H1 (cell line): Measurements from ENCODE around the gene CTTNBP2. TPM values are rescaled to one million over a fixed set of nuclear protein-coding genes. Genes with fewer than 3 reads are reported as not detected.

ENCODE experiments used
- CTCF ChIA-PET: fragments of 300-600 bp; sonication (Branson Sonifier 250); formaldehyde crosslinking; loops from one replicate; lab custom pipeline; 2021; ENCODE audit not compliant: partially characterized antibody; lab: Charles Lee
- POLR2A ChIA-PET: fragments of 300-600 bp; sonication (Branson Sonifier 250); formaldehyde crosslinking; loops from one replicate; lab custom pipeline; 2021; ENCODE audit warnings: inconsistent platforms; ENCODE audit not compliant: partially characterized antibody; lab: Charles Lee
- DNase-seq, 2 experiments: peaks; one replicate each; pipeline versions ENCODE4 v3.0.0 to v3.0.0-alpha.2; 2010 to 2022; ENCODE audit warnings: low spot score in 2 of 2, low read depth in 1 of 2, mixed read lengths in 1 of 2
- FAIRE-seq: peaks from 2 replicates; lab custom pipeline; 2011; peaks lifted over from hg19 to GRCh38; lab: Jason Lieb, UNC
- H2AFZ ChIP-seq: 2 replicates; pipeline ENCODE4 v1.8.1; 2012; ENCODE audit warnings: low read length, inconsistent platforms
- H2AK5ac ChIP-seq: 2 replicates; pipeline ENCODE4 v1.6.1; 2013; ENCODE audit warnings: low read depth, low read length
- H2BK120ac ChIP-seq: replicated peaks from 2 replicates; pipeline ENCODE3; 2013; ENCODE audit warnings: low read depth, low read length, inconsistent platforms
- H2BK12ac ChIP-seq: 2 replicates; pipeline ENCODE4 v1.6.1; 2013; ENCODE audit warnings: low read depth, low read length
- H2BK15ac ChIP-seq: 2 replicates; pipeline ENCODE4 v1.6.1; 2013; ENCODE audit warnings: low read length
- H2BK20ac ChIP-seq: 2 replicates; pipeline ENCODE4 v1.6.1; 2013; ENCODE audit warnings: low read length
- H2BK5ac ChIP-seq: 2 replicates; pipeline ENCODE4 v1.6.1; 2013; ENCODE audit warnings: low read depth, low read length
- H3K14ac ChIP-seq: 2 replicates; pipeline ENCODE4 v1.6.1; 2013; ENCODE audit warnings: inconsistent platforms; ENCODE audit not compliant: insufficient read length
- H3K18ac ChIP-seq: 2 replicates; pipeline ENCODE4 v1.6.1; 2013; ENCODE audit warnings: low read length; ENCODE audit errors: extremely low read depth
- H3K23ac ChIP-seq: 2 replicates; pipeline ENCODE4 v1.6.1; 2013; ENCODE audit warnings: inconsistent platforms; ENCODE audit not compliant: insufficient read length
- H3K23me2 ChIP-seq: 2 replicates; pipeline ENCODE4 v1.6.1; 2013; ENCODE audit warnings: low read depth, low read length
- H3K27ac ChIP-seq: 2 replicates; pipeline ENCODE4 v1.6.1; 2011; ENCODE audit warnings: low read depth, low read length, inconsistent platforms
- H3K27me3 ChIP-seq, 4 experiments: replicated peaks in 1 of 4; 1 replicate in 1 of 4; 2 replicates in 3 of 4; pipeline versions ENCODE4 v1.6.1 to v1.8.1; 2011 to 2013; ENCODE audit warnings: low read length in 3 of 4, mild to moderate bottlenecking in 3 of 4, inconsistent platforms in 2 of 4, mixed read lengths in 2 of 4, moderate library complexity in 1 of 4; ENCODE audit not compliant: control insufficient read depth in 3 of 4, insufficient read depth in 3 of 4; ENCODE audit errors: extremely low read depth in 1 of 4
- H3K36me3 ChIP-seq, 4 experiments: 2 replicates each; pipeline versions ENCODE4 v1.6.1 to v1.8.1; 2011 to 2013; ENCODE audit warnings: mild to moderate bottlenecking in 4 of 4, low read length in 3 of 4, moderate library complexity in 2 of 4, control low read depth in 1 of 4, inconsistent platforms in 1 of 4; ENCODE audit not compliant: insufficient read depth in 4 of 4, control insufficient read depth in 2 of 4
- H3K4ac ChIP-seq: replicated peaks from 2 replicates; pipeline ENCODE3; 2013; ENCODE audit warnings: low read length, low read depth, mixed read lengths, inconsistent platforms; ENCODE audit not compliant: insufficient read length
- H3K4me1 ChIP-seq, 4 experiments: replicated peaks in 1 of 4; 1 replicate in 1 of 4; 2 replicates in 3 of 4; pipeline versions ENCODE4 v1.6.1 to v1.8.1; 2011 to 2013; ENCODE audit warnings: low read length in 3 of 4, inconsistent platforms in 2 of 4, mixed read lengths in 1 of 4; ENCODE audit not compliant: insufficient read depth in 4 of 4, control insufficient read depth in 3 of 4
- H3K4me2 ChIP-seq, 2 experiments: 2 replicates each; pipeline versions ENCODE4 v1.6.1 to v1.8.1; 2011 to 2013; ENCODE audit warnings: low read depth in 2 of 2, low read length in 2 of 2, control low read depth in 1 of 2, inconsistent platforms in 1 of 2, mild to moderate bottlenecking in 1 of 2; ENCODE audit not compliant: insufficient read depth in 1 of 2
- H3K4me3 ChIP-seq, 4 experiments: fragments of 200-600, 300-600 bp in 1 of 4; sonication (generic), shearing (Covaris generic), sonication (Bioruptor Twin) in 1 of 4; 2 replicates each; pipeline versions ENCODE4 v1.5.1 to v1.8.1; 2011 to 2016; ENCODE audit warnings: low read length in 4 of 4, low read depth in 3 of 4, control low read depth in 2 of 4, inconsistent platforms in 2 of 4, mild to moderate bottlenecking in 2 of 4, mixed read lengths in 1 of 4, moderate library complexity in 1 of 4; ENCODE audit not compliant: insufficient read depth in 2 of 4; ENCODE audit errors: extremely low read depth in 1 of 4
- H3K56ac ChIP-seq: replicated peaks from 2 replicates; pipeline ENCODE3; 2013; ENCODE audit warnings: low read depth, mild to moderate bottlenecking, mixed read lengths, low read length, inconsistent platforms; ENCODE audit not compliant: insufficient read length
- H3K79me1 ChIP-seq: 2 replicates; pipeline ENCODE4 v1.6.1; 2013; ENCODE audit warnings: low read depth, low read length, control low read depth
- H3K79me2 ChIP-seq, 2 experiments: 2 replicates each; pipeline versions ENCODE4 v1.6.1 to v1.8.1; 2012 to 2013; ENCODE audit warnings: low read length in 2 of 2, mild to moderate bottlenecking in 2 of 2, inconsistent platforms in 1 of 2; ENCODE audit not compliant: insufficient read depth in 2 of 2, control insufficient read depth in 1 of 2
- H3K9ac ChIP-seq, 4 experiments: replicated peaks in 1 of 4; 1 replicate in 1 of 4; 2 replicates in 3 of 4; pipeline versions ENCODE4 v1.6.1 to v1.8.1; 2011 to 2013; ENCODE audit warnings: low read depth in 3 of 4, low read length in 3 of 4, control low read depth in 2 of 4, mild to moderate bottlenecking in 2 of 4, moderate library complexity in 2 of 4, inconsistent platforms in 1 of 4; ENCODE audit errors: extremely low read depth in 1 of 4
- H3K9me3 ChIP-seq, 2 experiments: 2 replicates each; pipeline versions ENCODE4 v1.6.1 to v1.8.1; 2012 to 2013; ENCODE audit warnings: mild to moderate bottlenecking in 2 of 2, moderate library complexity in 2 of 2, control low read depth in 1 of 2, inconsistent platforms in 1 of 2, low read depth in 1 of 2, low read length in 1 of 2, mixed read lengths in 1 of 2; ENCODE audit not compliant: insufficient read depth in 2 of 2
- H4K20me1 ChIP-seq, 2 experiments: replicated peaks in 1 of 2; 2 replicates each; pipeline versions ENCODE3 to v1.8.1; 2011 to 2013; ENCODE audit warnings: inconsistent platforms in 2 of 2, low read length in 2 of 2, mild to moderate bottlenecking in 1 of 2; ENCODE audit not compliant: insufficient read depth in 2 of 2, control insufficient read depth in 1 of 2
- H4K5ac ChIP-seq: 2 replicates; pipeline ENCODE4 v1.6.1; 2013; ENCODE audit warnings: low read length, low read depth, mixed read lengths, inconsistent platforms; ENCODE audit not compliant: insufficient read length
- H4K8ac ChIP-seq: 2 replicates; pipeline ENCODE4 v1.8.0; 2013; ENCODE audit warnings: mild to moderate bottlenecking, moderate library complexity, low read length, inconsistent platforms; ENCODE audit not compliant: insufficient read depth; ENCODE audit errors: extremely low read depth
- H4K91ac ChIP-seq: replicated peaks from 2 replicates; pipeline ENCODE3; 2013; ENCODE audit warnings: low read length, mixed read lengths, inconsistent platforms; ENCODE audit not compliant: insufficient read length
- CTBP2 ChIP-seq: IDR thresholded peaks from 2 replicates; pipeline ENCODE4 v1.7.0; 2011; ENCODE audit warnings: borderline replicate concordance, mild to moderate bottlenecking, moderate library complexity, mixed read lengths, low read length; ENCODE audit not compliant: insufficient read depth, insufficient read length
- NANOG ChIP-seq: IDR thresholded peaks from 2 replicates; pipeline ENCODE4 v1.6.1; 2011; ENCODE audit warnings: low read length, low read depth, mild to moderate bottlenecking, inconsistent platforms; ENCODE audit not compliant: insufficient read depth, poor library complexity, severe bottlenecking
- POLR2AphosphoS5 ChIP-seq: IDR thresholded peaks from 2 replicates; pipeline ENCODE4 v1.6.1; 2011; ENCODE audit warnings: low read depth, low read length
- SRF ChIP-seq: IDR thresholded peaks from 2 replicates; pipeline ENCODE4 v1.6.1; 2011; ENCODE audit warnings: mild to moderate bottlenecking, low read depth, low read length, moderate library complexity
- TCF12 ChIP-seq: IDR thresholded peaks from 2 replicates; pipeline ENCODE4 v1.6.1; 2011; ENCODE audit warnings: low read depth, mild to moderate bottlenecking, low read length
- TEAD4 ChIP-seq: IDR thresholded peaks from 2 replicates; pipeline ENCODE4 v1.6.1; 2012; ENCODE audit warnings: low read depth, low read length, inconsistent platforms, mixed read lengths
- USF2 ChIP-seq: IDR thresholded peaks from 2 replicates; pipeline ENCODE4 v1.6.1; 2011; ENCODE audit warnings: low read length, improper control_type of control experiment
- WGBS, 2 experiments: shearing (Covaris generic) in 1 of 2; methylation state at CpG; one replicate each; pipeline versions ENCODE4 v1.1.6 to v1.1.7; 2013 to 2015; ENCODE audit warnings: low lambda C conversion rate in 2 of 2, mixed read lengths in 2 of 2, inconsistent platforms in 1 of 2, low coverage in 1 of 2, missing lambda C conversion rate in 1 of 2; ENCODE audit not compliant: insufficient replicate concordance in 2 of 2, insufficient coverage in 1 of 2, insufficient read length in 1 of 2; ENCODE audit errors: extremely low coverage in 1 of 2, missing lambda C conversion rate in 1 of 2; 5-methylcytosine and 5-hydroxymethylcytosine counted together
- polyA plus RNA-seq, 7 experiments: library from polyadenylated mRNA; depleted of rRNA in 3 of 7; stranded (reverse) in 5 of 7; unstranded in 2 of 7; fragments of >200 nt in 5 of 7; fragments of 200-250 nt in 2 of 7; gene quantifications; 1 replicate in 5 of 7; 2 replicates in 1 of 7; 4 replicates in 1 of 7; pipeline versions ENCODE4 v1.2.1 to v1.2.3, GENCODE V29; 2011 to 2013; ENCODE audit warnings: missing spikeins in 2 of 7, mixed read lengths in 2 of 7
- total RNA-seq: library from RNA; stranded (reverse); fragmentation: NEBNext Ultra II Directional; extraction: Animal tissue kit (Norgen Biotek cat#: 25700); gene quantifications from 2 replicates; pipeline ENCODE4 v1.2.1, GENCODE V29; 2021

CTTNBP2 gene
- total and polyA plus RNA-seq, 2 of the 8 experiments (the other 6 are each of a cell fraction or from before 2014, with no cell fraction given), result 15.3 to 35.1 TPM

- H3K4ac ChIP-seq, result no peak overlapping the region
- no peaks in the 10 kb centered on the region for H3K27me3 ChIP-seq
- no peak overlapping the region for H3K9ac ChIP-seq
- FAIRE-seq (no peak), DNase-seq (no peak)
- H2BK12ac ChIP-seq, result no peak overlapping the region
- ChIA-PET CTCF (no interaction called here), POLR2A (no interaction called here)
- no peak for TF ChIP-seq NANOG
- TF ChIP-seq USF2, result no peak
- TF ChIP-seq TEAD4, result no peak
- no peak for TF ChIP-seq TCF12
- no peak for TF ChIP-seq SRF
- TF ChIP-seq POLR2AphosphoS5, result no peak
- TF ChIP-seq CTBP2, result no peak
- no peak overlapping the region for H2AK5ac ChIP-seq
- H2BK120ac ChIP-seq, result no peak overlapping the region
- H3K23me2 ChIP-seq, result no peaks in the 10 kb centered on the region
- no peak overlapping the region for H3K56ac ChIP-seq
- no peak overlapping the region for H2BK5ac ChIP-seq
- H3K4me2 ChIP-seq, result no peak overlapping the region
- no peak overlapping the region for H2AFZ ChIP-seq
- H3K18ac ChIP-seq, result no peak overlapping the region
- no peaks in the 10 kb centered on the region for H3K79me2 ChIP-seq
- no peak overlapping the region for H2BK15ac ChIP-seq
- H4K91ac ChIP-seq, result no peak overlapping the region
- H4K20me1 ChIP-seq, result peaks cover 0 to 3% of the 10 kb centered on the region in 2 experiments
- no peaks in the 10 kb centered on the region for H3K9me3 ChIP-seq
- no peak overlapping the region for H3K4me3 ChIP-seq
- H4K5ac ChIP-seq, result no peak overlapping the region
- H3K79me1 ChIP-seq, result no peaks in the 10 kb centered on the region
- H3K27ac ChIP-seq, result no peak overlapping the region
- H4K8ac ChIP-seq, result no peak overlapping the region
- 74% methylated on average over 1 of the region's 1 CpG; no CpG with 5 or more reads in 1 of the 2 experiments for WGBS, 2 experiments
- H2BK20ac ChIP-seq, result no peak overlapping the region
- no peak overlapping the region for H3K23ac ChIP-seq
- H3K36me3 ChIP-seq, result no peaks in the 10 kb centered on the region; a peak in 1 of 8 replicates
- H3K14ac ChIP-seq, result no peak overlapping the region
- H3K4me1 ChIP-seq, result no peaks in the 10 kb centered on the region
These were observed 87.8 kb downstream of the CTTNBP2 start for GRCh38 chr7:117785431-117785830.
